GM18951 (cell line): ENCODE measurements around the gene MAP6D1.
"Not testable (repeated sequence)": the region's sequence is repeated elsewhere in the genome, so short reads cannot be mapped to it uniquely, and the experiment has no call there.

Experiments
- POLR2A ChIP-seq: IDR thresholded peaks from 4 replicates; pipeline ENCODE4 v1.6.1; 2011; ENCODE audit warnings: mild to moderate bottlenecking; ENCODE audit not compliant: insufficient read length, insufficient read depth; ENCODE audit errors: extremely low read depth
- in situ Hi-C: fragments of 300-500 bp; cut with MboI; formaldehyde crosslinking; loops from one replicate; pipeline ENCODE4 v1.12.0; 2022; ENCODE audit warnings: low sequenced_read_pairs, mixed read lengths, inconsistent platforms; ENCODE audit not compliant: unreplicated experiment

The MAP6D1 gene

GRCh38 chr3:183779896-183780465 is 45.4 kb downstream of the MAP6D1 start:
- TF ChIP-seq POLR2A = no peak
- in situ Hi-C loops = no loop called here

- no peak for TF ChIP-seq POLR2A
- in situ Hi-C loops = no loop called here
These were observed 48.3 kb downstream of the MAP6D1 start for GRCh38 chr3:183777016-183777618.

- in situ Hi-C loops = not testable (repeated sequence)
These were observed 48.9 kb downstream of the MAP6D1 start for GRCh38 chr3:183776451-183776850.

DNA sequence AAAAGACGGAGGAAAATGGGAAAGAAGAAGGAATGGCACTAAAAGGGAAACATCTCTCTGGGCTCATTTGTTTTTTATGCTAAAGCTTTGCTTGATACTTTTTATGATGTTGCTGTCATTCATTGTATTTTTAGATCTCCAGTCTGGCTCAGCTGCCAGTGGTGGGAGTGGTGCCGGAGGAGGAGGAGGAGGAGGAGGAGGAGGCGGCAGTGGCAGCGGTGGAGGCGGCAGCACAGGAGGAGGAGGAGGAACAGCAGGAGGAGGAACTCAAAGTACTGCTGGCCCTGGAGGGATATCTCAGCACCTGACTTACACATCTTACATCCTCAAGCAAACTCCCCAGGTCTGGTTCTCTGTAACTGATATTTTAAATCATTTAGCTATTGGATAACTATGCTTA is 49.6 kb downstream of the MAP6D1 start:
- TF ChIP-seq POLR2A = no peak
- in situ Hi-C loops = no loop called here

- TF ChIP-seq POLR2A = no peak
- in situ Hi-C loops = no loop called here
These were observed 50.7 kb downstream of the MAP6D1 start for GRCh38 chr3:183774631-183775030.

DNA sequence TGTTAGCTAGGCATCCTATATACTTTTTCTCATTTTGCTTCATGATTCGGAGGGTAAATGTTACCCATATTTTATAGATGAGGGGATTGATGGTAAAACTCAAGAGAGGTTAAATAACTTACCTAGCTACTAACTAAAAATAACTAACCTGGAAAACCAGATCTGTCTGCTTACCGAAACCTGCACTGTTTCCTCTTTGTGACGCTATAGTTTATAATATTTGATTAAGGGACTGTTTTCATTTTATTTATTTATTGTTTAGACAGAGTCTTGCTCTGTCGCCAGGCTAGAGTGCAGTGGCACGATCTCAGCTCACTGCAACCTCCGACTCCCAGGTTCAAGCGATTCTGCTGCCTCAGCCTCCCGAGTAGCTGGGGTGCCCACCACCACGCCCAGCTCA is 55.9 kb downstream of the MAP6D1 start:
- no peak for TF ChIP-seq POLR2A
- in situ Hi-C loops = loop anchor here (10.0 kb wide), 1 partner anchor 295 kb away; no protein-coding TSS in a partner anchor

- in situ Hi-C loops = loop anchor here (10.0 kb wide), 1 partner anchor 293 kb away; no protein-coding TSS in a partner anchor
- TF ChIP-seq POLR2A = no peak
These were observed 57.3 kb downstream of the MAP6D1 start for GRCh38 chr3:183768114-183768513.

- TF ChIP-seq POLR2A = no peak
- in situ Hi-C loops = loop anchor here (10.0 kb wide), 1 partner anchor 292 kb away; no protein-coding TSS in a partner anchor
These were observed 58.4 kb downstream of the MAP6D1 start for GRCh38 chr3:183766745-183767606.

DNA sequence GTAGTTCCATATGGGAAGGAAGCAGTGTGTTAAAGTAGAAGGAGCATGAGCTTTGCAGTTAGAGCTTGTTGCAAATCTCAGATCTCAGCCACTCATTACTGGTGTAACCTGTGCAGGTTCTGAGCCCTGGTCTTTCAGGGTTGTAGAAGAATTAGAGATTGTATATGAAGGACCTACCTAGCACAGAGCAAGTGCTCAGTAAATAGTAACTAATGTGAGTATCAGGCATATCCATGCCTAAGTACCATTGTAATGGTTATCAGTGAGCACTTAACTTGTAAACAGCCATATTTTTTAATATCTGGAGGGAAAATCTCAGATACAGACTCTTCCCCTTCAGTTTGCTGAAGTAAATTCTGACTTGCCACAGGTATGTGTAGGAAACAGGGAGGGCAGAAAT is 59.3 kb downstream of the MAP6D1 start:
- in situ Hi-C loops = loop anchor here (10.0 kb wide), 1 partner anchor 291 kb away; no protein-coding TSS in a partner anchor
- no peak for TF ChIP-seq POLR2A
